Uterus (tissue), 2 donors: ENCODE data around the gene TOGARAM2.

Source experiments
- POLR2A ChIP-seq, 2 donors: fragments of 450-650 bp; IDR thresholded peaks; one replicate each; pipeline ENCODE4 v1.6.1; 2016; ENCODE audit warnings: antibody characterized with exemption in 2 of 2, mild to moderate bottlenecking in 1 of 2, moderate library complexity in 1 of 2
- TF ChIP-seq, protein P1 (sequence below), 4 experiments: fragments of 200-600 bp in 2 of 4; fragments of 450-650 bp in 2 of 4; sonication (generic) in 2 of 4; IDR thresholded peaks; one replicate each; pipeline ENCODE4 v1.5.1; 2016 to 2019; ENCODE audit warnings: antibody characterized with exemption in 4 of 4, mild to moderate bottlenecking in 2 of 4, moderate library complexity in 1 of 4

DNA sequence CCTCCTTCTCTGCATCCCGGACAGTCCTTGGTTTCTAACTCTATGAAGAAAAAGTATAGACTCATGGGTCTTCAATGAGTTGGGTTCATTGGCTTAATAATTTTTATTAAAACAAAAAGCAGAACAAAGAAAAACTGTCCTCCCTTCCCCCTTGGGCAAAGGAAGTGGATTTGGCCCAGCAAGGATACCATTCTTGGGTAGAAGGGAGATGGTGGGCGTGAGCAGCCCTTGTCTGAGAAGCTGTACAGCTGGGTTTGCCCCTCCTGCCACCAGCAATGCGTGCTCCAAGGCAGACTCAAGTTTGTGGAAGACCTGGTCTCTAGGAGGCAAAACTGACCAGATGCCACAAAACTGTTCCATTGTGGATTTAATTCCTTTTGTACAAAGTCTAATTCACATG is 80.5 kb downstream of the TOGARAM2 start:
- TF ChIP-seq, protein P1, sequence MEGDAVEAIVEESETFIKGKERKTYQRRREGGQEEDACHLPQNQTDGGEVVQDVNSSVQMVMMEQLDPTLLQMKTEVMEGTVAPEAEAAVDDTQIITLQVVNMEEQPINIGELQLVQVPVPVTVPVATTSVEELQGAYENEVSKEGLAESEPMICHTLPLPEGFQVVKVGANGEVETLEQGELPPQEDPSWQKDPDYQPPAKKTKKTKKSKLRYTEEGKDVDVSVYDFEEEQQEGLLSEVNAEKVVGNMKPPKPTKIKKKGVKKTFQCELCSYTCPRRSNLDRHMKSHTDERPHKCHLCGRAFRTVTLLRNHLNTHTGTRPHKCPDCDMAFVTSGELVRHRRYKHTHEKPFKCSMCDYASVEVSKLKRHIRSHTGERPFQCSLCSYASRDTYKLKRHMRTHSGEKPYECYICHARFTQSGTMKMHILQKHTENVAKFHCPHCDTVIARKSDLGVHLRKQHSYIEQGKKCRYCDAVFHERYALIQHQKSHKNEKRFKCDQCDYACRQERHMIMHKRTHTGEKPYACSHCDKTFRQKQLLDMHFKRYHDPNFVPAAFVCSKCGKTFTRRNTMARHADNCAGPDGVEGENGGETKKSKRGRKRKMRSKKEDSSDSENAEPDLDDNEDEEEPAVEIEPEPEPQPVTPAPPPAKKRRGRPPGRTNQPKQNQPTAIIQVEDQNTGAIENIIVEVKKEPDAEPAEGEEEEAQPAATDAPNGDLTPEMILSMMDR (IDR thresholded peaks at IDR 0.05) = no peak
- no peak for TF ChIP-seq POLR2A (IDR thresholded peaks at IDR 0.05)
